ENCODE data around the gene DCUN1D3. TPM values are rescaled to one million over a fixed set of nuclear protein-coding genes. Genes with fewer than 3 reads are reported as not detected.

DCUN1D3 gene
- total RNA-seq, 2 experiments from 2014 or later, result 5.9 to 6.9 TPM

DNA sequence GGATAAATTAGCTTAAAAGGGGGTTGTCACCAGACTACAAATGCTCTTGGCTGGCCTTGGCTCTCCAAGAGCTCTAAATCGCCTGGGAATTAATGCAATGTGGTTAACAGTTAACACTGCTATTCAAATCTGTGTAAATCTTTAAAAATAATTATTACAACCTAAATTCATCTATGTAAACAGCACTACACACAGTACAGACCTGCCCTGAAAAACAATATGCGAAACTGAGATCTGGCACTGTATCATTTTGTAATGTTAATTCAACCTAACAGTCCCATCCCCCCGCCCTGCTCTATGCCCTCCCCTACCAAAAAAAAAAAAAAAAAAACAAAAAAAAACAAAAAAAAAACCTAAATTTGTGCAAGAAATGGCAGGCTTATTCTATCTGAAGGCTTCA, 40.9 kb downstream of the DCUN1D3 start:
- H3K4me3 Mint-ChIP-seq, result no peak overlapping the region
- DNase-seq, result no peak
- H3K27ac Mint-ChIP-seq, result no peak overlapping the region
- intact Hi-C loops (cut with micrococcal nuclease), result no loop called here
- H3K36me3 Mint-ChIP-seq (ENCODE audit: low read depth), result peaks cover 16% of the 10 kb centered on the region
- no peak for ATAC-seq
- TF ChIP-seq, protein P1, sequence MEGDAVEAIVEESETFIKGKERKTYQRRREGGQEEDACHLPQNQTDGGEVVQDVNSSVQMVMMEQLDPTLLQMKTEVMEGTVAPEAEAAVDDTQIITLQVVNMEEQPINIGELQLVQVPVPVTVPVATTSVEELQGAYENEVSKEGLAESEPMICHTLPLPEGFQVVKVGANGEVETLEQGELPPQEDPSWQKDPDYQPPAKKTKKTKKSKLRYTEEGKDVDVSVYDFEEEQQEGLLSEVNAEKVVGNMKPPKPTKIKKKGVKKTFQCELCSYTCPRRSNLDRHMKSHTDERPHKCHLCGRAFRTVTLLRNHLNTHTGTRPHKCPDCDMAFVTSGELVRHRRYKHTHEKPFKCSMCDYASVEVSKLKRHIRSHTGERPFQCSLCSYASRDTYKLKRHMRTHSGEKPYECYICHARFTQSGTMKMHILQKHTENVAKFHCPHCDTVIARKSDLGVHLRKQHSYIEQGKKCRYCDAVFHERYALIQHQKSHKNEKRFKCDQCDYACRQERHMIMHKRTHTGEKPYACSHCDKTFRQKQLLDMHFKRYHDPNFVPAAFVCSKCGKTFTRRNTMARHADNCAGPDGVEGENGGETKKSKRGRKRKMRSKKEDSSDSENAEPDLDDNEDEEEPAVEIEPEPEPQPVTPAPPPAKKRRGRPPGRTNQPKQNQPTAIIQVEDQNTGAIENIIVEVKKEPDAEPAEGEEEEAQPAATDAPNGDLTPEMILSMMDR (IDR thresholded peaks at IDR 0.05), result no peak
- H3K9me3 Mint-ChIP-seq, result no peaks in the 10 kb centered on the region
- H3K27me3 Mint-ChIP-seq, result no peaks in the 10 kb centered on the region
- H3K4me1 Mint-ChIP-seq (ENCODE audit: low read depth), result no peaks in the 10 kb centered on the region
- ChIA-PET POLR2A (no interaction called here), CTCF (no interaction called here)

DNA sequence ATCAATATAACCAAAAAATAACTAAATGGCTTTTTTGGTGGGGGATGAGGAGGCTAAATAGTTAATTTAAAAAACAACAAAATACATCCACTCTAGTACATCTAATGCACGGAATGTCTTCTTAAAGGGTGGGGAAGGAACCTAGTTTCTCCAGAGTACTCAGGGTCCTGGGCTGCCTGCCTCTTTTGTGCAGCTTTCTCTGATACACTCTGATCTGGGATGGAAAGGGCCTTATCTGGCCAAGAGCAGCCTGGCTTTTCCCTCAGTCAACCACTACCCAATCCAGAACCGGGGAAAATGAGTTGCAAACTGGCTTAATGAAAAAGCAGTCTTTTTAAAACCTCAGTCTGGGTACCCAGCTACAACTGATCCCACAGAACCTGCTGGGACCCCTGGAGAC, 42.9 kb downstream of the DCUN1D3 start:
- no peak for DNase-seq
- intact Hi-C loops (cut with micrococcal nuclease), result no loop called here
- H3K27ac Mint-ChIP-seq, result no peak overlapping the region
- ChIA-PET CTCF (interaction anchor here (0.6 kb wide), 2 partner anchors 9 to 17 kb away, joined by 3 read pairs; no protein-coding TSS in a partner anchor), POLR2A (interaction anchor here (0.9 kb wide), 1 partner anchor 13 kb away, joined by 3 read pairs; no protein-coding TSS in a partner anchor)
- H3K27me3 Mint-ChIP-seq, result no peaks in the 10 kb centered on the region
- no peak overlapping the region for H3K4me3 Mint-ChIP-seq
- ATAC-seq, result no peak
- TF ChIP-seq, protein P1 (IDR thresholded peaks at IDR 0.05), result no peak
- peaks cover 16% of the 10 kb centered on the region for H3K36me3 Mint-ChIP-seq (ENCODE audit: low read depth)
- H3K9me3 Mint-ChIP-seq, result no peaks in the 10 kb centered on the region
- H3K4me1 Mint-ChIP-seq (ENCODE audit: low read depth), result no peaks in the 10 kb centered on the region

DNA sequence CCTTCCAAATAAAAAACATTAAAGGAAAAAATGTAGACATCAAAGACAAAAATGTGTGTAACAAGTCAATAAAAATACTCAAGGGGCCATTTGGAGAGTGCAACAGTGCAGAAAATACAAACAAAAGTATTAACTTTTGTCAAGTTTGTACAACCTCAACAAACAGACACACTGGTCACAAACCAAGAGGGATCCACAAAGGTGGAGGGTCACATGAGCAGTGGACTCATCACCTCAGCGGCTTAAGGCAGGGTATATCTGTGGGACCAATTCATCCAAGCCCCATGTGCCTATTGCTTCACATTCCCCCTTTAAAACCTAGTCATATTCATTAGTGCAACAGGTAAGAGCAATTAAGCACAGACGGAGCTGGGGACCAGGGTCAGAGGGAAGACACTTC, 45.2 kb downstream of the DCUN1D3 start:
- DNase-seq (no peak), ATAC-seq (no peak)
- Mint-ChIP-seq H3K27me3 (no peaks in the 10 kb centered on the region), H3K36me3 (ENCODE audit: low read depth) (peaks cover 7% of the 10 kb centered on the region), H3K4me1 (ENCODE audit: low read depth) (peaks cover 8% of the 10 kb centered on the region), H3K9me3 (no peaks in the 10 kb centered on the region), H3K27ac (no peak overlapping the region), H3K4me3 (no peak overlapping the region)
- CTCF ChIA-PET, result interaction anchor here (1.0 to 2.0 kb wide), 2 partner anchors 28 to 229 kb away, joined by 3 to 6 read pairs; no protein-coding TSS in a partner anchor
- POLR2A ChIA-PET, result interaction anchor here (0.5 to 1.1 kb wide), 2 partner anchors 10 to 487 kb away, joined by 3 read pairs; no protein-coding TSS in a partner anchor
- TF ChIP-seq, protein P1 (IDR thresholded peaks at IDR 0.05), result no peak
- intact Hi-C loops (cut with micrococcal nuclease), result no loop called here

DNA sequence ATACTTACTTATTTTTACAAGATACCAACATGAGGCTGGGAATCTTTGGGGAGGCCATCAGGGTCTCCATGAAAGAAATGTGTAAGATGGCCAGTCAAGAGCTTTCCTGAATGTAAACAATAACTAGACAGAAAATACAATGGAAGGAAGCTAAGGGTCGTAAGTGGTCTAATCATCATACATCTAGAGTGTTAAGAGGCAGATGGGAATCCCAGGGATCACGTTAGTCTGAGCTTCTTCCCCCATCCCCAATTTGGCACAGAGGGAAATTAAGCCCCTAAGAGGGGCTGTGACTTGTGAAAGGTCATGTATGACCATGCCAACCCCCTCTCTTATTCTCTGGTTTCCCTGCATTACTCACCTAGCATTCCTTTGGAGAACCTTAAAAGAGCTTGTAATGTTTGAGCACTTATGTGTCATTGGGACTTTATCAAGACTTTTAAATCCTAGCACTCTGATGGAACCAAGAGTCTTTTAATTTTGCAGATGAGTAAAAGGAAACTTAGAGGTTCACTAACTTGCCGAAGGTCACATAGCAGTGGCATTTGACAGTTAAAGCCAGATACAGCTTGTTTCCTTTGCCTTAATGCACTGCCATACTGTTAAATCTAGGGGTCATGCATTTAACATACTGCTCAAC, 46.1 kb downstream of the DCUN1D3 start:
- DNase-seq (no peak), ATAC-seq (no peak)
- Mint-ChIP-seq H3K27me3 (no peaks in the 10 kb centered on the region), H3K9me3 (no peaks in the 10 kb centered on the region), H3K4me3 (no peak overlapping the region), H3K4me1 (ENCODE audit: low read depth) (peaks cover 10% of the 10 kb centered on the region), H3K36me3 (ENCODE audit: low read depth) (peaks cover 2% of the 10 kb centered on the region), H3K27ac (no peak overlapping the region)
- CTCF ChIA-PET, result interaction anchor here (0.6 to 2.1 kb wide), 4 partner anchors 21 to 230 kb away, joined by 3 to 6 read pairs (median 5); no protein-coding TSS in a partner anchor
- TF ChIP-seq, protein P1 (IDR thresholded peaks at IDR 0.05), result no peak
- intact Hi-C loops (cut with micrococcal nuclease), result no loop called here
- POLR2A ChIA-PET, result no interaction called here

DNA sequence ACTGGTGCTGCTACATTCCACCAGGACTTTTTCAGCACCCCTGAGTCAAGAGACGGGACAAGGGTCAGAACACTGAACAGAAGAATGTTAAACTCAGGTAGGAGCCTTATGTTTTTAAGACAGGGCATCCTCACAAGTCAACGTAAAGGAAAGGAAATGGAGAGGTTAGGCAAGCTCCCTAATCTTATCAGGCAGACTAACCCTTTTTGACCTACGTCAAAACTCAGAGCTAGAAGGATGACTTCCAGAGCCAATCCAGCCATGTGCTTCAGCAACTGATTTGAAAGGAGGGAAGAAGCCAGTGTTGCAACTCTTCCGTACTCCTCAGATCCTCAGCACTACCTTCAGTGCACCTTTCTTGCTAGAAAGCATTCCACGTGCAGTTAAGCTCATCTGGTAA, 47.0 kb downstream of the DCUN1D3 start:
- ChIA-PET POLR2A (no interaction called here), CTCF (interaction anchor here (0.6 to 2.1 kb wide), 5 partner anchors 22 to 231 kb away, joined by 3 to 6 read pairs (median 4); partner anchors contain the start of gene LYRM1)
- Mint-ChIP-seq H3K4me3 (no peak overlapping the region), H3K9me3 (no peaks in the 10 kb centered on the region), H3K4me1 (ENCODE audit: low read depth) (peaks cover 10% of the 10 kb centered on the region), H3K27ac (no peak overlapping the region), H3K27me3 (no peaks in the 10 kb centered on the region), H3K36me3 (ENCODE audit: low read depth) (peaks cover 2% of the 10 kb centered on the region)
- no peak for ATAC-seq
- TF ChIP-seq, protein P1 (IDR thresholded peaks at IDR 0.05), result no peak
- DNase-seq, result no peak
- intact Hi-C loops (cut with micrococcal nuclease), result no loop called here
